Endothelial cell of umbilical vein (primary cell): Measurements from ENCODE around the gene SLC17A9.

ENCODE experiments used
- CTCF ChIP-seq, 2 donors: IDR thresholded peaks; 1 replicate in 1 of 2; 2 replicates in 1 of 2; pipeline ENCODE4 v1.5.1; 2011; ENCODE audit warnings: low read length in 2 of 2, mild to moderate bottlenecking in 2 of 2, moderate library complexity in 2 of 2, control low read depth in 1 of 2, inconsistent platforms in 1 of 2, low read depth in 1 of 2; ENCODE audit not compliant: insufficient read depth in 1 of 2; ENCODE audit errors: extremely low read depth in 1 of 2
- EZH2 ChIP-seq: IDR thresholded peaks from 2 replicates; pipeline ENCODE4 v1.6.1; 2012; ENCODE audit warnings: borderline replicate concordance, low read depth, mild to moderate bottlenecking, moderate library complexity, low read length, inconsistent platforms; ENCODE audit not compliant: severe bottlenecking
- JUN ChIP-seq: IDR thresholded peaks from 2 replicates; pipeline ENCODE4 v1.6.1; 2011; ENCODE audit warnings: borderline replicate concordance, low read depth; ENCODE audit not compliant: insufficient read length, insufficient read depth
- MAX ChIP-seq: IDR thresholded peaks from 2 replicates; pipeline ENCODE4 v1.6.1; 2011; ENCODE audit not compliant: insufficient read depth, insufficient read length
- POLR2A ChIP-seq: IDR thresholded peaks from 2 replicates; pipeline ENCODE4 v1.6.1; 2012; ENCODE audit warnings: low read depth, mild to moderate bottlenecking, control low read depth, low read length
- POLR2AphosphoS5 ChIP-seq: IDR thresholded peaks from 2 replicates; pipeline ENCODE4 v1.6.1; 2012; ENCODE audit warnings: low read depth, mild to moderate bottlenecking, control low read depth, low read length, moderate library complexity; ENCODE audit not compliant: insufficient read depth

GRCh38 chr20:62951896-62952372 is 575 bp upstream of the SLC17A9 start:
- TF ChIP-seq POLR2AphosphoS5, result no peak
- no peak for TF ChIP-seq CTCF (IDR thresholded peaks at IDR 0.05; ENCODE audit: extremely low read depth in 1 of 2, insufficient read depth in 1 of 2, low read depth in 1 of 2, low read length in 2 of 2)
- TF ChIP-seq POLR2A, result no peak
- no peak for TF ChIP-seq EZH2
- no peak for TF ChIP-seq MAX
- no peak for TF ChIP-seq JUN
